Activated naive CD8-positive, alpha-beta T cell treated with anti-CD3 and anti-CD28 coated beads, Interleukin-2, amount 50 U/mL, for 24 hours (primary cell): ENCODE results near the gene FRYL.
"Not testable (repeated sequence)": the region's sequence is repeated elsewhere in the genome, so short reads cannot be mapped to it uniquely, and the experiment has no call there.

ENCODE experiments used
- ATAC-seq: fragments of 150-1000 bp; cut with Tn5 transposase; one replicate; pipeline ENCODE4 v1.10.0; 2021
- DNase-seq: peaks from one replicate; pipeline ENCODE4 v3.0.0; 2021
- H3K27ac Mint-ChIP-seq: one replicate; pipeline ENCODE4 v1.8.0; 2021; ENCODE audit warnings: mild to moderate bottlenecking, mixed read lengths
- H3K27me3 Mint-ChIP-seq: one replicate; pipeline ENCODE4 v1.8.0; 2021; ENCODE audit warnings: mixed read lengths
- H3K36me3 Mint-ChIP-seq: one replicate; pipeline ENCODE4 v1.8.0; 2021; ENCODE audit warnings: low read depth, mixed read lengths
- H3K4me1 Mint-ChIP-seq: one replicate; pipeline ENCODE4 v1.8.0; 2021; ENCODE audit warnings: mixed read lengths
- H3K4me3 Mint-ChIP-seq: one replicate; pipeline ENCODE4 v1.8.0; 2021; ENCODE audit warnings: mild to moderate bottlenecking, moderate library complexity, mixed read lengths
- H3K9me3 Mint-ChIP-seq: one replicate; pipeline ENCODE4 v1.8.0; 2021; ENCODE audit warnings: mixed read lengths

The FRYL gene

GRCh38 chr4:48470137-48470536 is 309.9 kb downstream of the FRYL start:
- peaks cover 2% of the 10 kb centered on the region for H3K27me3 Mint-ChIP-seq
- ATAC-seq (no peak), DNase-seq (no peak)
- H3K9me3 Mint-ChIP-seq: no peaks in the 10 kb centered on the region
- no peak overlapping the region for H3K4me3 Mint-ChIP-seq
- H3K4me1 Mint-ChIP-seq: no peaks in the 10 kb centered on the region
- no peaks in the 10 kb centered on the region for H3K36me3 Mint-ChIP-seq
- H3K27ac Mint-ChIP-seq: no peak overlapping the region

GRCh38 chr4:48467891-48468290 is 312.2 kb downstream of the FRYL start:
- no peak for DNase-seq
- Mint-ChIP-seq H3K9me3 (no peaks in the 10 kb centered on the region), H3K27me3 (peaks cover 2% of the 10 kb centered on the region), H3K36me3 (no peaks in the 10 kb centered on the region), H3K27ac (no peak overlapping the region), H3K4me1 (no peaks in the 10 kb centered on the region), H3K4me3 (no peak overlapping the region)
- ATAC-seq: no peak

GRCh38 chr4:48467442-48467841 is 312.6 kb downstream of the FRYL start:
- DNase-seq (no peak), ATAC-seq (no peak)
- Mint-ChIP-seq H3K36me3 (no peaks in the 10 kb centered on the region), H3K4me1 (no peaks in the 10 kb centered on the region), H3K27ac (no peak overlapping the region), H3K4me3 (no peak overlapping the region), H3K27me3 (peaks cover 2% of the 10 kb centered on the region), H3K9me3 (no peaks in the 10 kb centered on the region)

- no peak for ATAC-seq
Observed at GRCh38 chr4:48462363-48462762, 317.7 kb downstream of the FRYL start.

GRCh38 chr4:48461000-48461399 is 319.1 kb downstream of the FRYL start:
- Mint-ChIP-seq H3K9me3 (peaks cover 7% of the 10 kb centered on the region), H3K27me3 (no peaks in the 10 kb centered on the region), H3K27ac (no peak overlapping the region), H3K4me3 (no peak overlapping the region), H3K4me1 (no peaks in the 10 kb centered on the region), H3K36me3 (no peaks in the 10 kb centered on the region)
- ATAC-seq: no peak
- DNase-seq: no peak

More at GRCh38 chr4:48462363-48462762, 317.7 kb downstream of the FRYL start:
- Mint-ChIP-seq H3K9me3 (peaks cover 5% of the 10 kb centered on the region), H3K36me3 (no peaks in the 10 kb centered on the region), H3K4me3 (no peak overlapping the region), H3K27me3 (no peaks in the 10 kb centered on the region), H3K4me1 (no peaks in the 10 kb centered on the region), H3K27ac (no peak overlapping the region)
- no peak for DNase-seq

GRCh38 chr4:48454591-48454990 is 325.5 kb downstream of the FRYL start:
- ATAC-seq: no peak
- H3K27ac Mint-ChIP-seq: no peak overlapping the region
- peaks cover 7% of the 10 kb centered on the region for H3K9me3 Mint-ChIP-seq
- no peaks in the 10 kb centered on the region for H3K4me1 Mint-ChIP-seq
- no peak overlapping the region for H3K4me3 Mint-ChIP-seq
- no peaks in the 10 kb centered on the region for H3K27me3 Mint-ChIP-seq
- no peaks in the 10 kb centered on the region for H3K36me3 Mint-ChIP-seq
- no peak for DNase-seq

- not testable (repeated sequence) for ATAC-seq, H3K36me3 Mint-ChIP-seq, DNase-seq, H3K4me3 Mint-ChIP-seq, H3K9me3 Mint-ChIP-seq, H3K27ac Mint-ChIP-seq, H3K27me3 Mint-ChIP-seq, H3K4me1 Mint-ChIP-seq
Observed at GRCh38 chr4:48451656-48452055, 328.4 kb downstream of the FRYL start.

GRCh38 chr4:48450740-48451139 is 329.3 kb downstream of the FRYL start:
- H3K4me1 Mint-ChIP-seq: no peaks in the 10 kb centered on the region
- H3K36me3 Mint-ChIP-seq: no peaks in the 10 kb centered on the region
- H3K4me3 Mint-ChIP-seq: no peak overlapping the region
- H3K27me3 Mint-ChIP-seq: no peaks in the 10 kb centered on the region
- ATAC-seq (no peak), DNase-seq (no peak)
- H3K9me3 Mint-ChIP-seq: no peaks in the 10 kb centered on the region
- H3K27ac Mint-ChIP-seq: no peak overlapping the region

- ATAC-seq: no peak
- DNase-seq: no peak
- no peaks in the 10 kb centered on the region for H3K4me1 Mint-ChIP-seq
- no peak overlapping the region for H3K27ac Mint-ChIP-seq
- no peaks in the 10 kb centered on the region for H3K9me3 Mint-ChIP-seq
- no peaks in the 10 kb centered on the region for H3K27me3 Mint-ChIP-seq
- no peak overlapping the region for H3K4me3 Mint-ChIP-seq
- no peaks in the 10 kb centered on the region for H3K36me3 Mint-ChIP-seq
Observed at GRCh38 chr4:48449151-48449550, 330.9 kb downstream of the FRYL start.
